Activated CD8-positive, alpha-beta memory T cell treated with anti-CD3 and anti-CD28 coated beads for 24 hours (primary cell): ENCODE measurements around the gene CDKN3.
"Not testable (repeated sequence)": the region's sequence is repeated elsewhere in the genome, so short reads cannot be mapped to it uniquely, and the experiment has no call there.

ENCODE experiments used
- DNase-seq: peaks from one replicate; pipeline ENCODE4 v3.0.0-alpha.2; 2020

The CDKN3 gene

DNA sequence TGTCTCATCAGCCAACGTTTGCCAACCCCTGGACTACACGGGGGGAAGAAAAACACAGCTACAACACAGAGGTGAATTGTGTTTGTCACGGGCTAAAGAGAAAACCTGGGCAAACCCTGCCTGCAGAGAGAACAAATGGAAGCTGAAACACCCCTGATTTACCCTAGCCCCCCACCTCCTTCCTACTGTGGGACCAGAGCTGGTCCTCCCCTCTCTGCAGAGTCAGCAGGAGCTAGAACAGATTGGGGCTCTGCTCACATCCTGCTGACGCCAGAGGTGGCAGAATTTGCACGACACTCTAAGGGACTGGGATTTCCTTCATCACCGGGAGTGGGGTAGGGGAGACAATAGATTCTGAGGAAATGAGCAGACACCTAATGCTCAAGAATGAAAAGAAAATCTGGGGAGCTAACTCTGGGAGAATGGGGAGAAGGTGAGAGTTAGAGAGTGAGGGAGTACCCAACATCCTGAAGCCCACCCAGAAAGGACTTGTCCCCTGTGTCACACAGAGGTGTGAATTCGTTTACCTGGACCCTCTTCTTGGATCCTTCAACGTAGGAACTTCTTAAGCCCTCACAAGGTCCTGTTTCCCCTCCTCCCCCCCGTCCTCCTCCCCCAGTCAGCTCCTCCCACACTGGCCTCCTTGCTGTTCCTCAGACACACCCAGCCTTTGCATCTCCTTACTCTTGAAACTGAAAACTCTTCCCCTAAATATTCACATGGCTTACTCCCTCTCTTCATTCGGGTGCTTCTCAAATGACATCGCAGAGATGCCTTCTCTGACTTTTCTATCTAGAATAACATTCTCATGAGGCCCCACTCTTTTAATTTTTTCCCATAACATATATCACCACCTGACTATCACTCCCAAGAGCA is 26.2 kb upstream of the CDKN3 start:
- DNase-seq, result no peak

DNA sequence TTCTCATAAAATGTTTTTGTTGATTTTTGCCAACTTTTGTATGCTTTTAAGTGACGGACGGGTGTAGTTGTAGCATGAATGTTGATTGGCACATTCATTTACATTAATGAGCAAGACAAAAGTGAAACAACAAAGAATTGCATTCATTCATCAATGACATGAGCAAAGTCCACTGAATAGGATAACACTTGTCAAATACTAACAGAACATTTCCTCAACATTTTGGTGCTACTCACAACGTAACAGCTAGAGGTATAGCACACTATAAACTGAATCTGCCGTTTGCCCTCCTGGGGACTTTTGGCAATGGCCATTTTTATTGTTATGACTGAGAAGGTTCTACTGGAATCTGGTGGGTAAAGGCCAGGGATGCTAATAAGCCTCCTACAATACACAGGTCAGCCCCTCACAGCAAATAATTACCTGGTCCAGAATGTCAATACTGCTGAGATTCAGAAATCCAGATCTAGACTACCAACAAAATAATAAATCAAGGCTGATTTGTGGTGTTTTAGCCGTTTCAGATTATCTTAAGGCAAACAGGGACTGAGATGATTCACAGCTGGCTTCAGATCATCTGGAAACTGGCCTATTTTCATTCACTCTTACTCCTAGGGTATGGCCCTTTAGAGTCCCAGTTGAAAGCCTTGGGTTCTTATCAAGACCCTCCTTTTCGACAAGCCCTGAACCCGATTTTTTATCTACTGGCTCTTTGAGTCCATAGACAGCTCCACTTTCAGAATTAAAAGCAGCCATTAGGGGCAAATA is 22.5 kb upstream of the CDKN3 start:
- no peak for DNase-seq

DNA sequence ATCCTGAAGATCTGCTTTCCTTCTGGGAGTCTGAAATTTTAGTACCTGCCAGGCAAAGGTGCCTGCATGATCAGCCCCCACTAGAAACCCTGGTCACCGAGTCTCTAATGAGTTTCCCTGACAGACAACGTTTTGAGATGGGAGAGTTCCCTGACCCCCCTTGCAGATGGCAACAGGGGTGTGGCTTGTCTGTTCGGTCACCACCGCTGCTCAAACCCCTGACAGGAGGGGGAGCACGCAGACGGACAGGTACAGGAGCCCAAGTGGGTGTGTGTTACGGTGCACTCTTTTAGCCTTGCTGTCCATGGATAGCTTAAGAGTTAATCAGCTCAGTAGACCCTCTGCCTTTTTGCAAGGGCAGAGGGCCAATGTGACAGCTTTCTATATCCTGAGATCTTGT is 19.3 kb upstream of the CDKN3 start:
- no peak for DNase-seq

DNA sequence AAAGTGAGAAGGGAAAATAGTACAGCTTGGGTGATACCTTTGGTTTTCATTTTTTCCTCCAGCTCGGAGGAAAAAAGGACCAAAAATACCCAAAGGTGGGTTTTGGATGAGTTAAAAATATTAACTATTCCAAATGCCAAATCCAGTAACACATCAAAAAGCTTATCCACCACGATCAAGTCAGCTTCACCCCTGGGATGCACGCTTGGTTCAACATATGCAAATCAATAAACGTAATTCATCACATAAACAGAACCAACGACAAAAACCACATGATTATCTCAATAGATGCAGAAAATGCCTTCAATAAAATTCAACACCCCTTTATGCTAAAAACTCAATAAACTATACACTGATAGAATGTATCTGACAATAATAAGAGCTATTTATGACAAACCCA is 17.9 kb upstream of the CDKN3 start:
- not testable (repeated sequence) for DNase-seq

DNA sequence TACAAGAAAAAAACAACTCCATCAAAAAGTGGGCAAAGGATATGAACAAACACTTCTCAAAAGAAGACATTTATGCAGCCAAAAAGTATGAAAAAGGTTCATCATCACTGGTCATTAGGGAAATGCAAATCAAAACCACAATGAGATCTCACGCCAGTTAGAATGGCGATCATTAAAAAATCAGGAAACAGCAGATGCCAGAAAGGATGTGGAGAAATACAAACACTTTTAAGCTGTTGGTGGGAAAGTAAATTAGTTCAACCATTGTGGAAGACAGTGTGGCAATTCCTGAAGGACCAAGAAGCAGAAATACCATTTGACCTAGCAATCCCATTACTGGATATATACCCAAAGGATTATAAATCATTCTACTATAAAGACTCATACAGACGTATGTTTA is 16.2 kb upstream of the CDKN3 start:
- DNase-seq, result not testable (repeated sequence)

DNA sequence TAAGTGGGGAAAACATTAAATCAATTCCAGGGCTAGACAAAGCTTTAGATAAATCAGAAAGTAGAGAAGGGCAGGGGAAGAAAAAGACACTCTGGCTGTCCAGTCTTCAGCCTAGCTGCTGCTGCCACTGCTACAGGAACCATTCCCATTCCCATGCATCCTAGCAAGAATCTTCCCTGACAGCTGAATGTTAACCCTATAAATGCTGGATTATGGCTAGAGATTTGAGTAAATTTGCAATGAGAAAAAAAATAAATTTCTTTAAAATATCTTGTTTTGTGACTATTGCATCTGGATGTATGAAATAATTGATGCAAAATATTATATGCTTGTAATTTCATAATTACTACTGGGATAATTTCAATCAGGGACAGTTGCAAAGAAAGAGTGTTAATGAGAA is 15.0 kb upstream of the CDKN3 start:
- DNase-seq, result no peak

DNA sequence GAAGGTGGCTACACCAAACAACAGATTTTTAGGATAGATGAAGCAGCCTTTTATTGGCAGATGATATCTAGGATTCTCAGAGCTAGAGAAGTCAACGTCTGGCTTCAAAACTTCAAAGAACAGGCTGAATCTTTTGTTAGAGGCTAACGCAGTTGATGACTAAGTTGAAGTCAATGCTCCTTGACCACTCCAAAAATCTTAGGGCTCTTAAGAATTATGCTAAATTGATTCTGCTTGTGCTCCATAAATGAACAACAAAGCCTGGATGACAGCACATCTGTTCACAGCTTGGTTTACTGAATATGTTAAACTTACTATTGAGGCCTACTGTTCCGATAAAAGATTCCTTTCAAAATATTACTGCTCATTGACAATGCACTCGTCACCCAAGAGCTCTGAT is 13.0 kb upstream of the CDKN3 start:
- no peak for DNase-seq

DNA sequence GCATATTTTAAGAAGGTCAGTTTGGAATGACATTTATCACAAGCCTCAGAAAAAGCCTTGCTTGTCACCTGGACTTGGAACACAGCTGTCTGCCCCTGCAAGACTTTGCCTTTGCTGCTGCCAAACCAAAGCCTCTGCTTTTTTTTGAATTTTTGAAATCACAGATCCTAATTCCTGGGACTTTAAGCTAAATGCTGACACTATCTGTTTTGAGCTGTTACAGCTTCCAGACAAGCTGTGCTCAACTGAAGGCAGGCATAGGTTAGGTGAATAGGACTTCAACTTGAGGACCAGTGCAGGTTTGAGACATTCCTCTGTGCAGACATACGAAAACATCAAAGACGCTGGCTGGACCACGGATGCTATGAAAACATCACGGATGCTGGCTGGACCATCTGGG is 11.3 kb upstream of the CDKN3 start:
- no peak for DNase-seq

DNA sequence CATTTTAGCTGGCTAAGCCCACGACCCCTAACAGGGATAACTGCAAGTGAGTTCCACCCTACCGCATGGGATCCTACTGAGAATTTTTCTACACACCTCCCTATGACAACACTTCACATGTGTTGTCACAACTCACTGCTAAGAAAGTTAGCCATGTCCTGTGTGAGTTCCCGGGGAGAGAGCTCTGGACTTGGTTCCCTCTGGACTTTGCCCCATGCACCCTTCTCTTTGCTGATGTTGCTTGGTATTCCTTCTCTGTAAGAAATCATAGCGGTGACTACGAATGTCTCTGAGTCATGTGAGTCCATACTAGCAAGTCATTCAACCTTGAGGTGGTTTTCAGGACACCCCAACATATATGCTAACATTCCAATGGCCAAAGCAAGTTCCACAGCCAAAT is 9.5 kb upstream of the CDKN3 start:
- no peak for DNase-seq

DNA sequence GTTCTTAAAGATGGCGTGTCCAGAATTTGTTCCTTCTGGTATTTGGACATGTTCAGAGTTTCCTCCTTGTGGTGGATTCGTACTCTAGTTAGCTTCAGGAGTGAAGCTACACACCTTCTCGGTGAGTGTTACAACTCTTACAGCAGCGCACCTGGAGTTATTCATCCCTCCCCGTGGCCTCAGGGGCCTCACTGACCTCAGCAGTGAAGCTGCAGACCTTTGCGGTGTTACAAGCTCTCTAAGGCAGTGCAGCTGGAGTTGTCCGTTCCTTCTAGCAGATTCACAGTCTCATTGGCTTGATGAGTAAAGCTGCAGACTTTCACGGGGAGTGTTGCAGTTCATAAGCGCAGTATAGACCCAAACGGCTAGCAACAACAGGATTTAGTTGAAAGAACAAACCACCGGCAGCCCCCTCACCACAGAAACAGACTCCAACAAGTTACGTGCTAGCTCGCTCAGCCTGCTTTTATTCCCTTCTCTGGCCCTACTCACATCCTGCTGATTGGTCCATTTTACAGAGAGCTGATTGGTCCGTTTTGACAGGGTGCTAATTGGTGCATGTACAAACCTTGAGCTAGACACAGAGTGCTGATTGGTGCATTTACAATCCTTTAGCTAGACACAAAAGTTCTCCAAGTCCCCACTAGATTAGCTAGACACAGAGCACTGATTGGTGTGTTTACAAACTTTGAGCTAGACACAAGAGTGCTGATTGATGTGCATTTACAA is 4.5 kb upstream of the CDKN3 start:
- DNase-seq, result no peak

DNA sequence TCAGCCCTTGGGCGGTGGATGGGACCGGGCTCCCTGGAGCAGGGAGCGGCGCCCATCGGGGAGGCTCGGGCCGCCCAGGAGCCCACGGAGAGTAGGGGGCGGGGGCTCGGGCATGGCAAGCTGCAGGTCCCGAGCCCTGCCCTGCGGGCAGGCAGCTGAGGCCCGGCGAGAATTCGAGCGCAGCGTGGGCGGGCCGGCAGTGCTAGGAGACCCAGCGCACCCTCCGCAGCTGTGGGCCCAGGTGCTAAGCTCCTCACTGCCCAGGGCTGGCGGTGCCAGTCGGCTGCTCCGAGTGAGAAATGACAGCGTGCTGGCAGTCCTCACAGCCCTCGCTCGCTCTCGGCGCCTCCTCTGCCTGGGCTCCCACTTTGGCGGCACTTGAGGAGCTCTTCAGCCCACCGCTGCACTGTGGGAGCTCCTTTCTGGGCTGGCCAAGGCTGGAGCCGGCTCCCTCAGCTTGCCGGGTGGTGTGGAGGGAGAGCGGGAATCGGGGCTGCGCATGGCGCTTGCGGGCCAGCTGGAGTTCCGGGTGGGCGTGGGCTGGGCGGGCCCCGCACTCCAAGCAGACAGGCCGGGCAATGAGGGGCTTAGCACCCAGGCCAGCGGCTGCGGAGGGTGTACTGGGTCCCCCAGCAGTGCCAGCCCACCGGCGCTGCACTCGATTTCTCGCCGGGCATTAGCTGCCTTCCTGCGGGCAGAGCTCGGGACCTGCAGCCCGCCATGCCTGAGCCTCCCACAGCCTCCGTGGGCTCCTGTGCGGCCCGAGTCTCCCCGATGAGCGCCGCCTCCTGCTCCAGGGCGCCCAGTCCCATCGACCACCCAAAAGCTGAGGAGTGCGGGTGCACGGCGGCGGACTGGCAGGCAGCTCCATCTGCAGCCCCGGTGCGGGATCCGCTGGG is 3.6 kb upstream of the CDKN3 start:
- DNase-seq, result not testable (repeated sequence)

DNA sequence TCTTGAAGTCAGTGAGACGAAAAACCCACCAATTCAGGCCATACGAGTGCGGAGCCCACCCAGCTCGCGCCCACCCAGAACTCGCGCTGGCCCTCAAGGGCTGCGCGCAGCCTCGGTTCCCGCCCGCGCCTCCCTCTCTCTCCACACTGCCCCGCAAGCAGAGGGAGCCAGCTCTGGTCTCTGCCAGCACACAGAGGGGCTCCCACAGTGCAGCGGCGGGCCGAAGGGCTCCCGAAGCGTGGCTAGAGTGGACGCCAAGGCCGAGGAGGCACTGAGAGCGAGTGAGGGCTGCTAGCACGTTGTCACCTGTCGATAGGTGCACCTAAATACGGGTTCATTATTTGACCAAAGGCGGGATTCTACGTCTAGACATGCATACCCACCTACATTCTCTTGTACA is 2.2 kb upstream of the CDKN3 start:
- no peak for DNase-seq

DNA sequence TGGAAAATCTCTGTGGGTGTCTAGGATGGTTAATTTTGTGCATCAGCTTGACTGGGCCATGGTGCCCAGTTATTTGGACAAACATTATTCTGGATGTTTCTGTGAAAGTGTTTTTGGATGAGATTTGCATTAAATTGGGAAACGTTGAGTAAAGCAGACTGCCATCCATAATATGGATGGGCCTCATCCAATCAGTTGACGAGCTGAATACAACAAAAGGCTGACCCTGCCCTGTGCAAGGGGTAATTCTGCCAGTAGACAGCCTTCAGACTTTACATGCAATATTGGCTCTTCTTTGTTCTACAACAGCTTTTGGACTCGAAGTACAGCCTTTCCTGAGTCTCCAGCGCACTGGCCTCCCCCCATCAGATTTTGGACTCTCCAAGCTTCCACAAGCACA is 1.5 kb upstream of the CDKN3 start:
- DNase-seq, result no peak

DNA sequence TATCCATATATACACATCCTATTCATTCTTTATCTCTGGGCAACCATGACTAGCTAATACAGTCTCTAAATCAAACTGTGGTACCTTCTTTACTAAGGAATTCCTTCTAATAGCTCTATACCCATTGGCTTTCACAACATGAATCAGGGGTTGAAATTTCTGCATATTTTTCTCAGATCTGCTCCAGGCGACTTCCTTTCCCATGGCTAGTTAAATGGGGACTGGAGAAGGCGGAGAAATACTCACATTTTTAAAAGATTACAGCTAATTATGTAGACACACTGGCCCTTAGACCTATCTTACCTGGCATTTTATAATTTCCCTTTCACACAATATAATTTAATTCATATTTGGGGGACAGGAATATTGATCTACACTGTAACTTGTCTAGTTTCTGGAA is 1.1 kb upstream of the CDKN3 start:
- no peak for DNase-seq

DNA sequence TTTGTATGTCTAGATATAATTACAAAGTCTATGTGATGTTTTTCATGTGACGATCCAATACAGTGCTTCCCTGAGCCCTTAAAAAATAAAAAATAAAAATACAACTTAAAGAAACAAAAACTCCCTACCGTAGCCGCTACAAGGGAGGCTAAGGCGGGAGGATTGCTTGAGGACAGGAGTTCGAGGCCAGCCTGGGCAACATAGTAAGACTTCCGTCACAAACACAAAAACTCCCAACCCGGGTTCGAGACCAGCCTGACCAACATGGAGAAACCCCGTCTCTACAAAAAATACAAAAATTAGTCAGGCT is 669 bp upstream of the CDKN3 start:
- DNase-seq, result no peak

DNA sequence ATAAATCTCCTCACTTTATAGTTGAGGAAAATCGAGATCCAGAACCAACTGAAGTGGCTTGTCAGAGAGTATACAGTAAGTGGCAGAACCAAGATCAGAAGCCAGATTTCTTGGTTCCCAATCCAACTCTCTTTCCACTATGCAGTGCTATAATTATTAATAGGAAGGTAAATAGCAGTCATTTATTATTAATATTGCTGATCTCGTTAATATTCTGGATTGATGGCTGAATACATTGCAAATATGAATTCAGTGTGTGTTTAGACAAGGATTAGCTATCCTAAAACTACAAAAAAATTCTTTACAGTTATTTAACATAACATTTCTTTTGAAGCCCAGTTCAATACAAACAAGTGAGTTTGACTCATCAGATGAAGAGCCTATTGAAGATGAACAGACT is 2.8 kb downstream of the CDKN3 start:
- no peak for DNase-seq

DNA sequence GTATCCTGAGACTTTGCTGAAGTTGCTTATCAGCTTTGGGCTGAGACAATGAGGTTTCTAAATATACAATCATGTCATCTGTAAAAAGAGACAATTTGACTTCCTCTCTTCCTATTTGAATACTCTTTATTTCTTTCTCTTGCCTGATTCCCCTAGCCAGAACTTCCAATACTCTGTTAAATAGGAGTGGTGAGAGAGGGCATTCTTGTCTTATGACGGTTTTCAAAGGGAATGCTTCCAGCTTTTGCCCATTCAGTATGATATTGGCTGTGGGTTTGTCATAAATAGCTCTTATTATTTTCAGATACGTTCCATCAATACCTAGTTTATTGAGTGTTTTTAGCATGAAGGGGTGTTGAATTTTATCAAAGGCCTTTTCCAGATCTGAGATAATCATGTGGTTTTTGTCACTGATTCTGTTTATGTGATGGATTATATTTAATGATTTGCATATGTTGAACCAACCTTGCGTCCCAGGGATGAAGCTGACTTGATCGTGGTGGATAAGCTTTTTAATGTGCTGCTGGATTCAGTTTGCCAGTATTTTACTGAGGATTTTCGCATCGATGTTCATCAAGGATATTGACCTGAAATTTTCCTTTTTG is 6.7 kb downstream of the CDKN3 start:
- DNase-seq, result not testable (repeated sequence)

DNA sequence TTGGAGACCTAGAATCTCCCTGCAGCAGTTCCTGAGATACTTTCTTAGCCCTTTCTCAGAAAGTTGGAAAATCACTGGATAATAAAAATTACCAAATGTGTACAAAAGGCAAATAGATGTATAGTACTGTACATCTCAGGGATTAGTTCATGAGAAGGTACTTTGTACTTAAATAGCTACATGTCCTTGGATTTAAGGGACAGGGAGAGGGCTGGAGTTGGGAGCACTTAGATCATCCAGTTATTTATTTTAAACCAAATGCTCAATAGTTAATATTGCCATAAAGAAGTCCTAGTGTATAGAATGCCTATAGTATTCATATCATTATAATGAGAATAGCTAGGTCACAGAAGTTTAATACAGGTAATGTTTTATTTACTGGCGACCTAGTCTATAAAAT is 13.4 kb downstream of the CDKN3 start:
- no peak for DNase-seq

DNA sequence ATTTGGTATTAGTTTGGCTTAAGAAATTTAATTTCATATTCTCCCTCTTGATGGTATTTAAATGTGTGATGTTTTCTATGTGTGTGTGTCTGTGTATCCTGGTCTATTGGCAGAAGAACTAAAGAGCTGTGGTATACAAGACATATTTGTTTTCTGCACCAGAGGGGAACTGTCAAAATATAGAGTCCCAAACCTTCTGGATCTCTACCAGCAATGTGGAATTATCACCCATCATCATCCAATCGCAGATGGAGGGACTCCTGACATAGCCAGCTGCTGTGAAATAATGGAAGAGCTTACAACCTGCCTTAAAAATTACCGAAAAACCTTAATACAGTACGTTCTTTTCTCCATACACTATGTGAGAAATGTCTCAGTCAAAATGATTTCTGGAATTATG is 14.6 kb downstream of the CDKN3 start:
- DNase-seq, result no peak

DNA sequence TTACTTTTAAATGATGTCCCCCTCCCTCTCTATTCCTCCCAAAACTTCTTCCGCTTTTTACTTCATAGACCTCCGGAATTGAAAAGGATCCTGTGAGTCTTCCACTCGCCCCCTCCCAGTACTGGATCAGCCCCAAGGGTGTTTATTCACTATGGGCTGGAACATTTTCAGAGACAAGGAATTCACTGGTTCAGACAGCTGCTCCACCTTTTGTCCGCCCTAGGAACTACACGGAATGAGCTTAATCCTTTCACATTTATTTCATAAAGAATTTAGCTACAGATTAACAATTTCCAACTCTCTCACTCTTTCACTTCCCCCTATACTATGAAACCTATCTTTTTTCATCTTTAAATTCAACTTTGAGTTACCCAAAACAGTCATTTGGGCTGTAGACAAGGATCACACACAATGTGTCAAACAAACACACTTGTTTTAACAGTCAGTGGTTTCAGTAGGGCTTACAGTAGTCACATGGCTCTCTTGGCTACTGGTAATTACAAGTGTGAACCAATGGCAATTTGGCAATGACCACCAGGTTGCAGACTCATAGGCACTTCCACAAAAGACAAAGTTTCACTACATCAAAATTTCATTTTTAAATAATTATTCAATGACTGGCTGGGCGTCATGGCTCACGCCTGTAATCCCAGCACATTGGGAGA is 23.8 kb downstream of the CDKN3 start:
- DNase-seq, result no peak

DNA sequence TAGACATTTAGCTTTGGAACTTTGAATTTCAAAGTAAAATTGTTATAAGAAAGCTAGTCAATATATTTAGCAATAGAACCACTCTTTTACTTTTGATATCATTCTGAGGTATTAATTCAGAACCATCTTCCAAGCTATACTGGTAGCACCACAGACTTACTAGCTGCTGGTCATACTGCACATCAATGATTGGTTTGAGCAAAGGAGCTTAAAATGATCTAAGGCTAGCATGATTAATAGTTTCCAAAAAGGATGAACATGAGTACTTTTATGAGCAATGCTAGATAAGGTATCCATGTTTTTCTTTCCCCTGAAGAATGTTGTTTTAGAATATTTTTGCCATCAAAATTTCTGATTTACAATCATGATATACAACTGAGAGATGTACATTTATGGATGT is 27.2 kb downstream of the CDKN3 start:
- DNase-seq, result no peak

DNA sequence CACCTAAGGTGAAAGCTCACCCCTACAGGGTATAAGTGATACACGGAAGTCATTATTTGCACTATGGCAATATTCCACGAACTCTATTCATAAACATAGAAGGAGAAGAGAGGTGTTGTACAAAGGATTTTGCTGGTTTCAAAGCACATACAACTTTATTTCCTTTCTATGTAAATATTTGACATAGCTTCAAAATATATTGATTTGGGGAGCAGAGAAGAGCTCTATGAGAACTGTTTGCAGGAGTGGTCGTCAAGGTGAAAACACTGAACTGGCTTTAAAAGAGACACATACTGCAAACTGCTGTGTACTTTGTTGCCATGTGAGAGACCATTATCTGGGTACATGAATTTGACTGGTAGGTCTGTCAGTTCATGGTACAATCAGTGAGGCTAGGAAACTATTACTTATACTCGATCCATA is 27.7 kb downstream of the CDKN3 start:
- no peak for DNase-seq
